Suppressor macrophage treated with lipopolysaccharide for 4 hours (primary cell): Measurements from ENCODE around the gene FAM135A.
A peak's percentile ranks its signal among the peaks of the same experiment; 100 is the strongest.
"Not testable (repeated sequence)": the region's sequence is repeated elsewhere in the genome, so short reads cannot be mapped to it uniquely, and the experiment has no call there.

Experiments used
- DNase-seq: peaks from one replicate; pipeline ENCODE4 v3.0.0-alpha.2; 2020

FAM135A gene

GRCh38 chr6:70551566-70551965 is 138.3 kb downstream of the FAM135A start:
- DNase-seq, result no peak

- DNase-seq, result not testable (repeated sequence)
Measured at GRCh38 chr6:70552286-70552940, 139.1 kb downstream of the FAM135A start.

- no peak for DNase-seq
Measured at GRCh38 chr6:70552974-70553373, 139.7 kb downstream of the FAM135A start.

- no peak for DNase-seq
Measured at GRCh38 chr6:70557998-70558397, 144.7 kb downstream of the FAM135A start.

- not testable (repeated sequence) for DNase-seq
Measured at GRCh38 chr6:70562401-70562800, 149.1 kb downstream of the FAM135A start.

- DNase-seq, result no peak
Measured at GRCh38 chr6:70563530-70563929, 150.2 kb downstream of the FAM135A start.

- peak; percentile 95 for DNase-seq
Measured at GRCh38 chr6:70566751-70567382, 153.6 kb downstream of the FAM135A start, which contains the start of gene SDHAF4. TSS of gene SDHAF4 (plus strand) at chr6:70566930. CDS start at chr6:70566941, 11 bp downstream.

GRCh38 chr6:70574643-70575042 is 161.3 kb downstream of the FAM135A start:
- no peak for DNase-seq

GRCh38 chr6:70575899-70576495 is 162.7 kb downstream of the FAM135A start:
- no peak for DNase-seq

GRCh38 chr6:70586114-70586513 is 172.8 kb downstream of the FAM135A start:
- DNase-seq, result no peak

- no peak for DNase-seq
Measured at GRCh38 chr6:70590400-70590799, 177.1 kb downstream of the FAM135A start.

- DNase-seq, result no peak
Measured at GRCh38 chr6:70592391-70593117, 179.2 kb downstream of the FAM135A start.

- no peak for DNase-seq
Measured at GRCh38 chr6:70593118-70593486, 179.8 kb downstream of the FAM135A start.

- DNase-seq, result no peak
Measured at GRCh38 chr6:70599187-70599586, 185.9 kb downstream of the FAM135A start.

- no peak for DNase-seq
Measured at GRCh38 chr6:70601014-70601413, 187.7 kb downstream of the FAM135A start.

GRCh38 chr6:70604254-70604653 is 190.9 kb downstream of the FAM135A start:
- no peak for DNase-seq

GRCh38 chr6:70607371-70607770 is 194.1 kb downstream of the FAM135A start:
- DNase-seq, result not testable (repeated sequence)

GRCh38 chr6:70609181-70609580 is 195.9 kb downstream of the FAM135A start:
- DNase-seq, result not testable (repeated sequence)
